Measurements from ENCODE around the gene MAPKAP1.

- TF ChIP-seq CTCF (IDR thresholded peaks at IDR 0.05) (peak; percentile 65 to 91 (median 80)), POLR2A (IDR thresholded peaks at IDR 0.05) (no peak)
Observed at GRCh38 chr9:125407974-125408900, 298.8 kb downstream of the MAPKAP1 start.
